ENCODE data around the gene TSPAN9. TPM values are rescaled to one million over a fixed set of nuclear protein-coding genes. Genes with fewer than 3 reads are reported as not detected.

TSPAN9 gene
- total RNA-seq, 2 donors from 2014 or later = 14.0 to 18.5 TPM

DNA sequence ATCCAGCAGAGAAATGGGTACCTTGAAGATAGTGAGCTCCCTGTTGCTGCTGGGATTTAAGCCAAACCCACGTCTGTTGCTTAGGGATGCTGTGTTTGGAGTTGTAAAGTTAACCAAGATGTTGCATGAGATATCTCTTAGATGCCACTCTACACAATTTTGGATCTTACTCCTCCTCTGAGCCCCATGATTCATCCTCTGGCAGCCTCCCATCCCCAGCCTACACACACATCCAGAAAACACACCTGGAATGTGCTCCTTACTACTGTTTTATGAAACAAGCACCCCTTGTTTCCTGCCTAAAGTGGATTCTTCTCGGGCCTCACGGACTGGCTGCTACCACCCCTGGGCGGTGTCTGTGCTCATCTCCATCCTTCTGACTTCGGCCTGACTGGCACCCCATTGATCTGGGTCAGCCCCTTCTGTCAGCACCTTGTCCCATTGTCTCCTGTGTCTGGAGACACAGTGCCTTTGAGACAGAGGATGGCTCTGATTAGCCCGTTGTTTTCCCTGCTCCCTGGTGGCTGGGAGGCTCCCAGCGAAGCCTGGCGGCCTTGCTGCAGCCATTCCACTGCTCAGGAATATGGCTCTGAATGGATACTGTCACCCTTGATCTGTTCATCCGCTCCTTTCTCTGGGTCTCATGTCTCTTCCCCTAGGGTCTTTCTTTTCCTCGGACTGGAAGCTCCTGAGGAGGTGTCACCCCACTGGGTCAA is 24.3 kb downstream of the TSPAN9 start:
- no peak for ATAC-seq
- Histone ChIP-seq H3K27ac (no peak overlapping the region), H3K36me3 (replicated peaks in 1 of 2; ENCODE audit: insufficient read depth in 1 of 2, low read depth in 2 of 2) (no peaks in the 10 kb centered on the region), H3K9me3 (no peaks in the 10 kb centered on the region), H3K27me3 (no peaks in the 10 kb centered on the region), H3K4me1 (peaks cover 11% of the 10 kb centered on the region), H3K4me3 (no peak overlapping the region)
- intact Hi-C loops (cut with DNase I) = no loop called here
- TF ChIP-seq, protein P1, sequence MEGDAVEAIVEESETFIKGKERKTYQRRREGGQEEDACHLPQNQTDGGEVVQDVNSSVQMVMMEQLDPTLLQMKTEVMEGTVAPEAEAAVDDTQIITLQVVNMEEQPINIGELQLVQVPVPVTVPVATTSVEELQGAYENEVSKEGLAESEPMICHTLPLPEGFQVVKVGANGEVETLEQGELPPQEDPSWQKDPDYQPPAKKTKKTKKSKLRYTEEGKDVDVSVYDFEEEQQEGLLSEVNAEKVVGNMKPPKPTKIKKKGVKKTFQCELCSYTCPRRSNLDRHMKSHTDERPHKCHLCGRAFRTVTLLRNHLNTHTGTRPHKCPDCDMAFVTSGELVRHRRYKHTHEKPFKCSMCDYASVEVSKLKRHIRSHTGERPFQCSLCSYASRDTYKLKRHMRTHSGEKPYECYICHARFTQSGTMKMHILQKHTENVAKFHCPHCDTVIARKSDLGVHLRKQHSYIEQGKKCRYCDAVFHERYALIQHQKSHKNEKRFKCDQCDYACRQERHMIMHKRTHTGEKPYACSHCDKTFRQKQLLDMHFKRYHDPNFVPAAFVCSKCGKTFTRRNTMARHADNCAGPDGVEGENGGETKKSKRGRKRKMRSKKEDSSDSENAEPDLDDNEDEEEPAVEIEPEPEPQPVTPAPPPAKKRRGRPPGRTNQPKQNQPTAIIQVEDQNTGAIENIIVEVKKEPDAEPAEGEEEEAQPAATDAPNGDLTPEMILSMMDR (IDR thresholded peaks at IDR 0.05) = no peak
- no peak for TF ChIP-seq POLR2A (IDR thresholded peaks at IDR 0.05)
- DNase-seq = no peak
- 89 to 95% methylated on average over 10 of the region's 10 CpGs for WGBS, 2 donors

DNA sequence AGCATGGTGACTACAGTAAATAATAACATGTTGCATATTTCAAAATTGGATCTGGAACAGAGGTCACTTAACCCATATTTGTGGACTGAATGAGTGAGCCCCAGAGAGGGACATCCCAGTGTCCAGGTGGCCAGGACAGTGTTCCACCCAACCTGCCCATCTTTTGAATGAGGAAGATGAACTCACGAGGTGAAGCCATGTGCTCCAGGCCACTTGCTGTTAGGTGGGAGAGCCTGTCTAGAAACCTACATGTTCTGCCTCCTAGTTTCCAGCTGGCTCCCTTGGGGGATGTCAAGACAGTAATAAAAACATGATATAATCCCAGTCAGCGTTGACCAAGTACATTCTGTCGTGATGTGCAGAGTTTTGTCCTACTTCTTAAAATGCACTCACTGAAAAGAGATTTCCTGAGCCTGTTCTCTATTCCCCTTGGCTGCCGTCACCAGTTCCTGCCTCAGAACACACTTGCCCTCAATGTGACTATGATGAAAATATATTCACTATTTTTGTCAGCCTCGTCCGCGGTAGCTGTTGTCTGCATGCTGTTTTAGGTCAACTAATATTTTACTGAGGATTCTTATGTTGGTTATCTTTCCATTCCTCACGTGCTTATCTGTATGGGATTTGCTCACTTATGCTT is 25.7 kb downstream of the TSPAN9 start:
- H3K36me3 ChIP-seq (replicated peaks in 1 of 2; ENCODE audit: insufficient read depth in 1 of 2, low read depth in 2 of 2) = no peaks in the 10 kb centered on the region
- H3K9me3 ChIP-seq = no peaks in the 10 kb centered on the region
- whole genome bisulfite sequencing, 2 donors = 74 to 81% methylated on average over 8 of the region's 8 CpGs
- H3K27me3 ChIP-seq = no peaks in the 10 kb centered on the region
- no peak overlapping the region for H3K27ac ChIP-seq
- intact Hi-C loops (cut with DNase I) = no loop called here
- ATAC-seq (peak; percentile 65), DNase-seq (peak in 1 of 4 donors; percentile 17)
- TF ChIP-seq, protein P1 (IDR thresholded peaks at IDR 0.05) = no peak
- TF ChIP-seq POLR2A (IDR thresholded peaks at IDR 0.05) = no peak
- no peak overlapping the region for H3K4me3 ChIP-seq
- peaks cover 5% of the 10 kb centered on the region for H3K4me1 ChIP-seq

DNA sequence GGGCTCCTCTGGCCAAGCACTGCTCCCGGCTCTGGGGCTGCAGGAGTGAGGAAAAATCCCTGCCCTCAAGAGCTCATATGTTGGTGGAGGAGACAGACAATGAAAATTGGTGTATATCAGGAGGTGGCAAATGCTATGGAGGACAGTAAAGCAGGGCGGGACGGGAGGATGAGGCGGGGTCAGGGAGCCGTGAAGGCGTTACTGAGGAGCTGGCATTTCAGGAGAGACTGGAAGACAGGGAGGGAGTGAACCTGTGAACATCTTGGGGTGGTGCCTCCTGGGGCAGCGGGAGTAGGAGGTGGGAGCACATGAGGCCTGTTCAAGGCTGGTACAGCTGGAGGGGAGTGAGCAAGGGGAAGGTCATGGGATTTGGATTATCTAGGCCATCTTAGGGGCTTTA is 26.6 kb downstream of the TSPAN9 start:
- no peaks in the 10 kb centered on the region for H3K36me3 ChIP-seq (replicated peaks in 1 of 2; ENCODE audit: insufficient read depth in 1 of 2, low read depth in 2 of 2)
- intact Hi-C loops (cut with DNase I) = no loop called here
- peaks cover 5% of the 10 kb centered on the region for H3K4me1 ChIP-seq
- no peak overlapping the region for H3K4me3 ChIP-seq
- no peaks in the 10 kb centered on the region for H3K27me3 ChIP-seq
- H3K9me3 ChIP-seq = no peaks in the 10 kb centered on the region
- H3K27ac ChIP-seq = no peak overlapping the region
- DNase-seq = no peak
- ATAC-seq = no peak
- TF ChIP-seq, protein P1 (IDR thresholded peaks at IDR 0.05) = no peak
- no peak for TF ChIP-seq POLR2A (IDR thresholded peaks at IDR 0.05)
- 83 to 87% methylated on average over 7 of the region's 7 CpGs for WGBS, 2 donors

DNA sequence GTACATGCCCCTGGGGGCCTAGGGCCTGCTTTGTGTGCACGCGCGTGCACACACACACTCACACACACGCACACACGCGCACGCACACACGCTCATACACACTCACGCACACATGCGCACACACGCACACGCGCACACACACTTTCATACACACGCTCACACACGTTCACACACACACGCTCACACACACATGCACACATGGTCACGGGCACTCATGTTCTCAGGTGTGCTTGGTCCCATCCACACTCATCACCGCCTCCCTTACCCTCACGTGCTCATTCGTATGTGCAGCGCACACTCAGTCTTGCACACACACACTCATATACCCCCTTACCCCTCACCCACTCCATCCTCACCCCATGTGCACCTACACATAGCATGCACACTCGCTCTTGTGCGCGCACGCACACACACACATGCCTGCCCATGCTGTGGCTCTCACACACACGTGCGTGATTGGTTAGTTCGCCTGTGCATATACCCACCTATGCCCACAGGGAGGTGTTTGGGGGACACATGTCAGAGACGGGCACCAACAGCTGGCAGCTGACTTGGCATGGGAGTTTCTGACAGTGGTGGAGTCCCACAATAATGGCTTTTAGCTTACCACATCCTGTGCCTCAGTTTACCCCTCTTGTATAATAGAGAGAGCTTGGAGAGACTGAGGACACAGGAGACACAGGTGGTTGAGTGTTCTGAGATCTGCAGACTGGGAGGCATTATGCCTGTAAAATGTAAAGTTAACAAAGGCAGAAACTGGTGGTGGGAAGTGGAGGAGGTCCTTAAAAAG is 28.7 kb downstream of the TSPAN9 start:
- no peaks in the 10 kb centered on the region for H3K27me3 ChIP-seq
- H3K4me1 ChIP-seq = peaks cover 5% of the 10 kb centered on the region
- no peaks in the 10 kb centered on the region for H3K36me3 ChIP-seq (replicated peaks in 1 of 2; ENCODE audit: insufficient read depth in 1 of 2, low read depth in 2 of 2)
- 91% methylated on average over 29 of the region's 29 CpGs for whole genome bisulfite sequencing, 2 donors
- intact Hi-C loops (cut with DNase I) = no loop called here
- ATAC-seq = no peak
- DNase-seq = no peak
- H3K27ac ChIP-seq = no peak overlapping the region
- no peak overlapping the region for H3K4me3 ChIP-seq
- H3K9me3 ChIP-seq = no peaks in the 10 kb centered on the region
- TF ChIP-seq POLR2A (IDR thresholded peaks at IDR 0.05) = no peak
- TF ChIP-seq, protein P1 (IDR thresholded peaks at IDR 0.05) = no peak

Measured in body of pancreas (tissue), 4 donors.